ENCODE results near the gene ARX.

ARX gene

GRCh38 chrX:25016361-25016671 lies 551 bp upstream of the ARX start:
- TF ChIP-seq CTCF (IDR thresholded peaks at IDR 0.05), result no peak

GRCh38 chrX:25014366-25014838 lies 1.4 kb downstream of the ARX start:
- no peak for TF ChIP-seq CTCF (IDR thresholded peaks at IDR 0.05)

GRCh38 chrX:25013632-25014365 lies 2.0 kb downstream of the ARX start:
- no peak for TF ChIP-seq CTCF (IDR thresholded peaks at IDR 0.05)

GRCh38 chrX:25012793-25013631 lies 2.8 kb downstream of the ARX start:
- no peak for TF ChIP-seq CTCF (IDR thresholded peaks at IDR 0.05)

- no peak for TF ChIP-seq CTCF (IDR thresholded peaks at IDR 0.05)
Measured at GRCh38 chrX:25012433-25012735, 3.4 kb downstream of the ARX start.

GRCh38 chrX:25011589-25012432 lies 4.0 kb downstream of the ARX start:
- no peak for TF ChIP-seq CTCF (IDR thresholded peaks at IDR 0.05)

GRCh38 chrX:25010784-25011588 lies 4.8 kb downstream of the ARX start:
- no peak for TF ChIP-seq CTCF (IDR thresholded peaks at IDR 0.05)

Data from LNCAP (cell line).